Measurements from ENCODE around the gene SEMA4C. TPM values are rescaled to one million over a fixed set of nuclear protein-coding genes. Genes with fewer than 3 reads are reported as not detected.

The SEMA4C gene
- total and polyA plus RNA-seq, 7 donors, result 4.1 to 10.8 (median 9.5) TPM

- intact Hi-C loops (cut with DNase I), result no loop called here
- no peaks in the 10 kb centered on the region for H3K9me3 ChIP-seq
- TF ChIP-seq CTCF (IDR thresholded peaks at IDR 0.05), result no peak
- 66 to 77% (median 68%) methylated on average over 12 of the region's 12 CpGs for WGBS, 3 donors
- peaks cover under 1% of the 10 kb centered on the region for H3K4me1 ChIP-seq
- no peak for ATAC-seq
- H3K36me3 ChIP-seq (ENCODE audit: insufficient read depth in 1 of 2, low read depth in 1 of 2), result no peaks in the 10 kb centered on the region
- no peak overlapping the region for H3K27ac ChIP-seq
- H3K27me3 ChIP-seq (ENCODE audit: insufficient read depth in 3 of 3, low read length in 2 of 3), result no peaks in the 10 kb centered on the region
- no peak overlapping the region for H3K4me3 ChIP-seq
- DNase-seq, result no peak
Measured at GRCh38 chr2:96882230-96882629, 12.3 kb upstream of the SEMA4C start.

GRCh38 chr2:96881349-96882195 lies 11.7 kb upstream of the SEMA4C start:
- WGBS, 3 donors, result 68 to 75% (median 73%) methylated on average over 10 of the region's 10 CpGs
- intact Hi-C loops (cut with DNase I), result no loop called here
- TF ChIP-seq CTCF (IDR thresholded peaks at IDR 0.05), result no peak
- Histone ChIP-seq H3K27me3 (ENCODE audit: insufficient read depth in 3 of 3, low read length in 2 of 3) (no peaks in the 10 kb centered on the region), H3K4me3 (no peak overlapping the region), H3K36me3 (ENCODE audit: insufficient read depth in 1 of 2, low read depth in 1 of 2) (no peaks in the 10 kb centered on the region), H3K4me1 (no peaks in the 10 kb centered on the region), H3K9me3 (no peaks in the 10 kb centered on the region), H3K27ac (no peak overlapping the region)
- no peak for ATAC-seq
- no peak for DNase-seq

- 92 to 94% (median 93%) methylated on average over 6 of the region's 6 CpGs for WGBS, 3 donors
- no peaks in the 10 kb centered on the region for H3K27me3 ChIP-seq (ENCODE audit: insufficient read depth in 3 of 3, low read length in 2 of 3)
Measured at GRCh38 chr2:96880891-96881273, 11.0 kb upstream of the SEMA4C start.

GRCh38 chr2:96879545-96880040 lies 9.7 kb upstream of the SEMA4C start:
- no peak for DNase-seq
- Histone ChIP-seq H3K4me3 (no peak overlapping the region), H3K27me3 (ENCODE audit: insufficient read depth in 3 of 3, low read length in 2 of 3) (no peaks in the 10 kb centered on the region), H3K9me3 (no peaks in the 10 kb centered on the region), H3K27ac (no peak overlapping the region), H3K4me1 (peaks cover 2% of the 10 kb centered on the region), H3K36me3 (ENCODE audit: insufficient read depth in 1 of 2, low read depth in 1 of 2) (no peaks in the 10 kb centered on the region)
- WGBS, 3 donors, result 88 to 91% (median 89%) methylated on average over 18 of the region's 18 CpGs
- intact Hi-C loops (cut with DNase I), result loop anchor here in 1 of 2 donors (5.0 kb wide), 1 partner anchor 33 kb away; no protein-coding TSS in a partner anchor
- no peak for TF ChIP-seq CTCF (IDR thresholded peaks at IDR 0.05)
- ATAC-seq, result no peak

More at GRCh38 chr2:96880891-96881273, 11.0 kb upstream of the SEMA4C start:
- TF ChIP-seq CTCF (IDR thresholded peaks at IDR 0.05), result no peak
- intact Hi-C loops (cut with DNase I), result no loop called here
- Histone ChIP-seq H3K27ac (no peak overlapping the region), H3K4me3 (no peak overlapping the region), H3K36me3 (ENCODE audit: insufficient read depth in 1 of 2, low read depth in 1 of 2) (no peaks in the 10 kb centered on the region), H3K4me1 (no peaks in the 10 kb centered on the region), H3K9me3 (no peaks in the 10 kb centered on the region)
- ATAC-seq, result no peak
- no peak for DNase-seq

Data from psoas muscle (tissue), 8 donors.